Fibroblast of villous mesenchyme (primary cell): Measurements from ENCODE around the gene WARS2. TPM values are rescaled to one million over a fixed set of nuclear protein-coding genes. Genes with fewer than 3 reads are reported as not detected.

Experiments
- DNase-seq: peaks from one replicate; pipeline ENCODE4 v3.0.0-alpha.2; 2010; ENCODE audit warnings: low read depth
- H3K4me3 ChIP-seq: 2 replicates; pipeline ENCODE4 v1.5.1; 2011; ENCODE audit warnings: low read depth, mild to moderate bottlenecking, low read length
- total RNA-seq: library from RNA; depleted of rRNA; stranded (reverse); fragments of >200 nt; gene quantifications from 2 replicates; pipeline ENCODE4 v1.2.3, GENCODE V29; 2012
- TF ChIP-seq, protein P1 (sequence below): IDR thresholded peaks from 2 replicates; pipeline ENCODE4 v1.5.1; 2012; ENCODE audit warnings: low read depth, mild to moderate bottlenecking, low read length; ENCODE audit not compliant: insufficient read depth

Gene WARS2
- total RNA-seq, 1 donor = 20.3 TPM

DNA sequence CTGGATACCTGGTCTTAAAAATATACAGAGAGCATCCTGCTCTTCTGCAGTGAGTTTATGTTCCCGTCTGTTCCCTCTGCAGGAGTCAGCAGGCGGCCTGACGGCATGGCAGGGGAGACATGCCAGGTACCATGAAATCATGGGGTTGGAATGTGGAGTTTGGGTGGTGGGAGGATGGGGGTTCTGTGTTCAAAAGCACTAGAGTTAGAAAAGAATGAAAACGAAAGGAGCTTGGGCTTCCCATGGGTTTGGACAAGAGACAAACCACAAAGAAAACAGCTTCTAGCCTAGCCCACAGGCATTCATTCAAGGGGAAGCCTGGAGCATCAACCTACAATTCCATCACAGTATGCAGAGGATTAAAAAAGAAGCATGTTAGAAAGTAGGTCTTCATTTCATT is 59.9 kb downstream of the WARS2 start:
- TF ChIP-seq, protein P1, sequence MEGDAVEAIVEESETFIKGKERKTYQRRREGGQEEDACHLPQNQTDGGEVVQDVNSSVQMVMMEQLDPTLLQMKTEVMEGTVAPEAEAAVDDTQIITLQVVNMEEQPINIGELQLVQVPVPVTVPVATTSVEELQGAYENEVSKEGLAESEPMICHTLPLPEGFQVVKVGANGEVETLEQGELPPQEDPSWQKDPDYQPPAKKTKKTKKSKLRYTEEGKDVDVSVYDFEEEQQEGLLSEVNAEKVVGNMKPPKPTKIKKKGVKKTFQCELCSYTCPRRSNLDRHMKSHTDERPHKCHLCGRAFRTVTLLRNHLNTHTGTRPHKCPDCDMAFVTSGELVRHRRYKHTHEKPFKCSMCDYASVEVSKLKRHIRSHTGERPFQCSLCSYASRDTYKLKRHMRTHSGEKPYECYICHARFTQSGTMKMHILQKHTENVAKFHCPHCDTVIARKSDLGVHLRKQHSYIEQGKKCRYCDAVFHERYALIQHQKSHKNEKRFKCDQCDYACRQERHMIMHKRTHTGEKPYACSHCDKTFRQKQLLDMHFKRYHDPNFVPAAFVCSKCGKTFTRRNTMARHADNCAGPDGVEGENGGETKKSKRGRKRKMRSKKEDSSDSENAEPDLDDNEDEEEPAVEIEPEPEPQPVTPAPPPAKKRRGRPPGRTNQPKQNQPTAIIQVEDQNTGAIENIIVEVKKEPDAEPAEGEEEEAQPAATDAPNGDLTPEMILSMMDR = no peak
- H3K4me3 ChIP-seq = no peak overlapping the region

DNA sequence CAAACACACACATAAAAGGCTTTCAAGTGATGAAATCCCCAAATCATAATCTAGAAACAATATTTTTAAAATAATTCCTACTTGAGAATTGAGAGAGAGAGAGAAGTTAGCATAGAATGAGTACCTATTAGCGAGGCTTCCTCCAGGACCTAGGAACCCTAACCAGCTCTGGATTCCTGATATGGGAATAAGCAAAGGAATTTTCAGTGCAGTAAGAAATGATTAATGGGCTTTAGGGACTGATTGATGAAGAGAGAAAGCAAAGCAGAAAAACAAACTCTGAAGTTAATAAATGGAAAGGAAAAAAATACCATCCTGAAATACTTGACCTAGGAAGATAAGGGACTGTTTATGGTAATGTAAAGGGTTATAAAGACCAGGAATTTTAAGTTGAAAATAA is 60.6 kb downstream of the WARS2 start:
- DNase-seq = no peak
- TF ChIP-seq, protein P1 = no peak
- H3K4me3 ChIP-seq = no peak overlapping the region

More for the DNA sequence above, 59.9 kb downstream of the WARS2 start:
- peak; percentile 89 for DNase-seq

DNA sequence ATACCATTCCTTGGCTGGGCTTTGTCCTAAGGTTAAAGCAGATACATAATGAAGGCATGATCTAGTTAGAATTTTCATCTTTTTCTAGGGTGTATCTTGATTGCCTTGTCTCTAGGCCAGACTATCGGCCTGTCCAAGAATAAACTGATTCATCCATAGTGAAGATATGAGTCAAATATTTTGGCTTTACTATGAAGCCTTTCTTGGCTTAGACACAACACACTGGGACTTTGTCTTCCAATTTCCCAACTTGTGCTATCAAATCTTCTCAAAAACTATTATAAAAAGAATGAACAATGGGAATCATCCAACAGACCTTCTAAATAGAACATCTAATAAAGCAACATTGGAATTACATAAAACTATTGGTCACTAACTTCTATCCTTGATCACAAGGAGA is 64.8 kb downstream of the WARS2 start:
- peak; percentile 44 for DNase-seq
- TF ChIP-seq, protein P1 = no peak
- H3K4me3 ChIP-seq = no peak overlapping the region

DNA sequence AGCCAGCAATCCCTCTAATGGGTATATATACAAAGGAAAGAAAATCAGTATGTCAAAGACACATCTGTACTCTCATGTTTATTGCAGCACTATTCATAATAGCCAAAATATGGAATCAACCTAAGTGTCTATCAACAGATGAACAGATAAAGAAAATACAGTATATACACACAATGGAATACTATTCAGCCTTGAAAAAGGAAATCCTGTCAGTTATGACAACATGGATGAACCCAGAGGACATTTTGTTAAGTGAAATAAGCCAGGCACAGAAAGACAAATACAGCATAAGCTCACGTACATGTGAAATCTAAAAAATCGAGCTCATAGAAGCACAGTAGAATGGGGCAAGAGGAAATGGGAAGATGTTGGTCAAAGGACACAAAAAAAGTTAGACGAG is 69.1 kb downstream of the WARS2 start:
- no peak for DNase-seq
- TF ChIP-seq, protein P1 = no peak
- no peak overlapping the region for H3K4me3 ChIP-seq

DNA sequence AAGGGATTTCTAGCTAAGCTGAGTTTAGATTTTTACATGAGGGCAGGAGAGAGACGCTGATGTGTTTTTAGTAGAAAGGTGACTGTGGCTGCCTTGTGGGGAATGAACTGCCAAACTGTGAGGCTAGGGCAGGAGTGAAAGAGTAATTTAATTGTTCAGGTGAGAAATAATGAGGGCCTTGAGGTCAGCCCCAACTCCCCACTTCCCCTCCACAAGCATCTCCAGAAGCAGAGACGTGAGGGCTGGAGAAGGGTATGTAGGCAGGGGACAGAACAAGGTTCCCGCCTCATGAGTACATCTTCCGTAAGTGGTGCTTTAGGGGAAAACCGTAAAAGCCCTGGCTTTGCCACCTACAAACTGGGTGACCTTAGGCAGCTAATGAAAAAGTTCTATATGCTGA is 70.8 kb downstream of the WARS2 start:
- TF ChIP-seq, protein P1 = no peak
- no peak overlapping the region for H3K4me3 ChIP-seq
- no peak for DNase-seq

DNA sequence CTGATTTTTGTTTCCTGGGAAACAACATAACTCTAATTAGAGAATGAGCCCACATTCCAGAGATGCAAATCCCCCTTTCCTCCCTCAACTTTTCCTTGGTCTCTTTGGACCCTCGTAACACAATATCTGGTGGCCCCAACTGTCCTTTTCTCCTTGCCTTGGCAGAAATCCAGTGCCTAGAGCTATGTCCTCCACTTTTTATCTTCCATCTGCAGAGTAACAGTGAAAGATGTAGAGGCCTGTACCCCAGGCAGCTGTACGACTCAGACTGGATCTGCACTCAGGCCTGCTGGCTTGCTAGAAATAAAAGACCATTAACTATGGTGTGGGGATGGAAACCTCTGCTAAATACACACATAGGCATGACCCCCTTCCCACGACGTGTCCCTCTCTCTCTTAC is 72.0 kb downstream of the WARS2 start:
- DNase-seq = no peak
- H3K4me3 ChIP-seq = no peak overlapping the region
- TF ChIP-seq, protein P1 = no peak

DNA sequence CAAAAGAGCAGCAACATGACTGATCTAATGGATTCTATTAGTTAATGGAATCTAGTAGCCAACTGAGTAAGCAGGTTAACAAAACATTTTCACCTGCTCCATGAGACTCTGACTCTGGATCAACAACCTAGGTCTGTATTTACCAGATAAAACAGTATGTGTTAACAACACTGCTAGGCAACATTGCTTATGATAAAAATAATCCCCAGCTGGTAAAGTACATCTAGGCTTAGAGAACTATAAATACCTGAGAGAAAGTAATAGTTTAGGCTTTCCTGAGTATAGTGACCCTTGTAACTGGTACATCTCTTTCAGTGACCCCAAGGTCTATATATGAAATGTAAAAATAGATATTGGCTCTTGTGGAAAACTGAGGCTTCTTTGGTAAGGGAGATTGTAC is 78.8 kb downstream of the WARS2 start:
- no peak for DNase-seq
- TF ChIP-seq, protein P1 = no peak
- H3K4me3 ChIP-seq = no peak overlapping the region
